HL-60 (cell line): Measurements from ENCODE around the gene CEP164.

ENCODE experiments used
- GABPA ChIP-seq: IDR thresholded peaks from 2 replicates; pipeline ENCODE4 v1.6.1; 2012; ENCODE audit warnings: low read depth
- POLR2AphosphoS5 ChIP-seq: IDR thresholded peaks from 2 replicates; pipeline ENCODE4 v1.6.1; 2012; ENCODE audit warnings: low read depth
- TF ChIP-seq, protein P1 (sequence below): IDR thresholded peaks from one replicate; pipeline ENCODE4 v1.5.1; 2011; ENCODE audit warnings: low read length, control low read depth, inconsistent platforms; ENCODE audit not compliant: insufficient read depth

DNA sequence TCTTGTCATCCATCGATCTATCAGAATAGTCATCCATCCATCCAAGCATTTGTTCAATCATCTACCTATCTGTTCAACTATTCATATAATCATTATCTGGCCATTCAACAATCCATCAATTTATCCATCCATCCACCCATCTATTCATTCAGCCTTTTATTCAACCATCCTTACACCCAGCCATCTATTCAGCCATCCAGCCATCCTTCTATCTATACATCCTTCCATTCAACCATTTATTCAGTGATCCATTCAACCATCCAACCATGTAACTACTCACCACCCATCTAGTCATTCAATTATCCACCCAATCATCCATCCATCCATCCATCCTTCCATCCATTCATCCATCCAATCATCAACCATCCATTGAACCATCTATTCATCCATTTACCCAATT lies 106.8 kb downstream of the CEP164 start:
- TF ChIP-seq, protein P1, sequence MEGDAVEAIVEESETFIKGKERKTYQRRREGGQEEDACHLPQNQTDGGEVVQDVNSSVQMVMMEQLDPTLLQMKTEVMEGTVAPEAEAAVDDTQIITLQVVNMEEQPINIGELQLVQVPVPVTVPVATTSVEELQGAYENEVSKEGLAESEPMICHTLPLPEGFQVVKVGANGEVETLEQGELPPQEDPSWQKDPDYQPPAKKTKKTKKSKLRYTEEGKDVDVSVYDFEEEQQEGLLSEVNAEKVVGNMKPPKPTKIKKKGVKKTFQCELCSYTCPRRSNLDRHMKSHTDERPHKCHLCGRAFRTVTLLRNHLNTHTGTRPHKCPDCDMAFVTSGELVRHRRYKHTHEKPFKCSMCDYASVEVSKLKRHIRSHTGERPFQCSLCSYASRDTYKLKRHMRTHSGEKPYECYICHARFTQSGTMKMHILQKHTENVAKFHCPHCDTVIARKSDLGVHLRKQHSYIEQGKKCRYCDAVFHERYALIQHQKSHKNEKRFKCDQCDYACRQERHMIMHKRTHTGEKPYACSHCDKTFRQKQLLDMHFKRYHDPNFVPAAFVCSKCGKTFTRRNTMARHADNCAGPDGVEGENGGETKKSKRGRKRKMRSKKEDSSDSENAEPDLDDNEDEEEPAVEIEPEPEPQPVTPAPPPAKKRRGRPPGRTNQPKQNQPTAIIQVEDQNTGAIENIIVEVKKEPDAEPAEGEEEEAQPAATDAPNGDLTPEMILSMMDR = no peak
- no peak for TF ChIP-seq POLR2AphosphoS5
- TF ChIP-seq GABPA = no peak
